Liver (tissue), 9 donors: Measurements from ENCODE around the gene SLC25A17. TPM values are rescaled to one million over a fixed set of nuclear protein-coding genes. Genes with fewer than 3 reads are reported as not detected.

Experiments used
- DNase-seq: peaks from one replicate; pipeline ENCODE4 v3.0.0-alpha.2; 2017; ENCODE audit warnings: low spot score
- H3K27ac ChIP-seq, 2 donors: one replicate each; pipeline ENCODE4 v1.7.0; 2013; ENCODE audit warnings: inconsistent platforms in 2 of 2, low read length in 2 of 2, control low read depth in 1 of 2, low read depth in 1 of 2, mild to moderate bottlenecking in 1 of 2
- H3K27me3 ChIP-seq, 4 donors: one replicate each; pipeline versions ENCODE4 v1.6.1 to v1.7.0; 2013; ENCODE audit warnings: low read length in 3 of 4, inconsistent platforms in 1 of 4, mild to moderate bottlenecking in 1 of 4, moderate library complexity in 1 of 4; ENCODE audit not compliant: control insufficient read depth in 4 of 4, insufficient read depth in 4 of 4
- H3K36me3 ChIP-seq, 4 donors: one replicate each; pipeline versions ENCODE4 v1.6.1 to v1.7.0; 2013; ENCODE audit warnings: low read length in 3 of 4, mild to moderate bottlenecking in 3 of 4, low read depth in 1 of 4, moderate library complexity in 1 of 4; ENCODE audit not compliant: control insufficient read depth in 4 of 4, insufficient read depth in 3 of 4
- H3K4me1 ChIP-seq, 4 donors: one replicate each; pipeline versions ENCODE4 v1.6.1 to v1.7.0; 2013; ENCODE audit warnings: low read length in 3 of 4, mild to moderate bottlenecking in 3 of 4, moderate library complexity in 1 of 4; ENCODE audit not compliant: control insufficient read depth in 4 of 4, insufficient read depth in 4 of 4
- H3K4me3 ChIP-seq, 3 donors: one replicate each; pipeline versions ENCODE4 v1.6.1 to v1.7.0; 2013; ENCODE audit warnings: low read length in 3 of 3, control low read depth in 1 of 3, low read depth in 1 of 3, mild to moderate bottlenecking in 1 of 3
- H3K9ac ChIP-seq, 2 donors: one replicate each; pipeline ENCODE4 v1.7.0; 2013; ENCODE audit warnings: low read length in 2 of 2, mild to moderate bottlenecking in 2 of 2, moderate library complexity in 2 of 2, control low read depth in 1 of 2, low read depth in 1 of 2
- H3K9me3 ChIP-seq, 4 donors: one replicate each; pipeline versions ENCODE4 v1.6.1 to v1.7.0; 2013; ENCODE audit warnings: low read length in 3 of 4; ENCODE audit not compliant: control insufficient read depth in 4 of 4
- EGR1 ChIP-seq, 2 donors: IDR thresholded peaks; 2 replicates each; pipeline ENCODE4 v1.6.1; 2016 to 2018; ENCODE audit warnings: antibody characterized with exemption in 2 of 2, low read depth in 2 of 2
- GABPA ChIP-seq, 2 donors: IDR thresholded peaks in 1 of 2; conservative IDR thresholded peaks in 1 of 2; 2 replicates each; pipeline ENCODE4 v1.6.1; 2016; ENCODE audit warnings: antibody characterized with exemption in 2 of 2, mild to moderate bottlenecking in 1 of 2, moderate library complexity in 1 of 2
- JUND ChIP-seq, 2 donors: IDR thresholded peaks; 2 replicates each; pipeline ENCODE4 v1.6.1; 2016; ENCODE audit warnings: antibody characterized with exemption in 2 of 2
- RAD21 ChIP-seq, 2 donors: IDR thresholded peaks; 2 replicates each; pipeline ENCODE4 v1.6.1; 2016; ENCODE audit warnings: antibody characterized with exemption in 2 of 2, mild to moderate bottlenecking in 2 of 2
- REST ChIP-seq: IDR thresholded peaks from 2 replicates; pipeline ENCODE4 v1.6.1; 2016; ENCODE audit warnings: antibody characterized with exemption, mild to moderate bottlenecking
- RXRA ChIP-seq, 2 donors: IDR thresholded peaks; 2 replicates each; pipeline ENCODE4 v1.6.1; 2017 to 2018; ENCODE audit warnings: antibody characterized with exemption in 2 of 2, mild to moderate bottlenecking in 1 of 2
- SP1 ChIP-seq: IDR thresholded peaks from 2 replicates; pipeline ENCODE4 v1.6.1; 2018; ENCODE audit warnings: antibody characterized with exemption, mild to moderate bottlenecking
- TAF1 ChIP-seq: conservative IDR thresholded peaks from 2 replicates; pipeline ENCODE4 v1.6.1; 2016; ENCODE audit warnings: antibody characterized with exemption, mild to moderate bottlenecking
- YY1 ChIP-seq: IDR thresholded peaks from 2 replicates; pipeline ENCODE4 v1.6.1; 2016; ENCODE audit warnings: antibody characterized with exemption, mild to moderate bottlenecking
- WGBS: extraction: QIAGEN DNeasy Blood & Tissue Kit; methylation state at CpG from one replicate; pipeline ENCODE4 v1.1.7; 2013; 5-methylcytosine and 5-hydroxymethylcytosine counted together
- polyA plus RNA-seq, 2 donors: library from polyadenylated mRNA; stranded (reverse) in 1 of 2; unstranded in 1 of 2; fragments of 200-250 nt in 1 of 2; fragments of >200 nt in 1 of 2; fragmentation: Nextera tagmentation in 1 of 2; extraction: Ambion mirVana in 1 of 2; gene quantifications; one replicate each; pipeline versions ENCODE4 v1.2.1 to v1.2.3, GENCODE V29; 2013 to 2015
- total RNA-seq, 2 donors: library from RNA; depleted of rRNA; stranded (reverse); fragments of >200 nt; gene quantifications; one replicate each; pipeline ENCODE4 v1.2.3, GENCODE V29; 2014
- TF ChIP-seq, protein P1 (sequence below): IDR thresholded peaks from 2 replicates; pipeline ENCODE4 v1.6.1; 2016; ENCODE audit warnings: antibody characterized with exemption
- TF ChIP-seq, protein P2 (sequence below): IDR thresholded peaks from 2 replicates; pipeline ENCODE4 v1.6.1; 2016; ENCODE audit warnings: antibody characterized with exemption
- donor health status: healthy.
- donor health status: healthy.
- donor health status: healthy.
- donor health status: healthy.
- donor health status: healthy.

The SLC25A17 gene
- total and polyA plus RNA-seq, 4 donors, result 7.3 to 17.5 (median 11.2) TPM

DNA sequence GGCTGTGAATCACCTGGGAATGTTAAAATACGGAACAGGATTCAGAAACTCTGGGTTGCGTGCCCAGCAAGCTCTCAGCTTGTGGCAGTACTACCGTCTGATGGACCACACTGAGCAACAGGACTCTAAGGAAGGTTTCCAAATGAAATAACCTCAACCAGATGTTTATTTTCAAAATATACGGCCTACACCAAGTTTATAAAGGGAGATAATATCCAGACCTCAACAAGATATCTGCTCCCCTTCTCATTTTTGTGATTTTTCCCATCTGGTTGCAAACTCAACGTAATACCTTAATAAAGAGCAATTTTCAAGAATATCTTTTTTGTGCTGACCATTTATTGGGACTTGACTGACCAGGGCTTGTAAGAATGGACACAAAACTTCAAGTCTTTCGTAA is 49.4 kb downstream of the SLC25A17 start:
- TF ChIP-seq, protein P1, sequence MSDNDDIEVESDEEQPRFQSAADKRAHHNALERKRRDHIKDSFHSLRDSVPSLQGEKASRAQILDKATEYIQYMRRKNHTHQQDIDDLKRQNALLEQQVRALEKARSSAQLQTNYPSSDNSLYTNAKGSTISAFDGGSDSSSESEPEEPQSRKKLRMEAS, result no peak
- no peak for TF ChIP-seq RXRA (IDR thresholded peaks at IDR 0.05)
- no peak for TF ChIP-seq SP1
- no peak for TF ChIP-seq YY1
- no peak for DNase-seq
- H3K27ac ChIP-seq, result no peak overlapping the region

GRCh38 chr22:40768206-40768605 is 50.9 kb downstream of the SLC25A17 start:
- no peak for DNase-seq
- Histone ChIP-seq H3K9me3 (no peaks in the 10 kb centered on the region), H3K36me3 (peaks cover 7 to 30% (median 18%) of the 10 kb centered on the region in 4 donors), H3K27me3 (no peaks in the 10 kb centered on the region), H3K27ac (no peak overlapping the region), H3K4me1 (no peaks in the 10 kb centered on the region), H3K4me3 (no peak overlapping the region), H3K9ac (no peak overlapping the region)
- 99% methylated on average over 1 of the region's 1 CpG for WGBS
- TF ChIP-seq RXRA (IDR thresholded peaks at IDR 0.05) (no peak), JUND (IDR thresholded peaks at IDR 0.05) (no peak), REST (no peak), EGR1 (IDR thresholded peaks at IDR 0.05; ENCODE audit: low read depth in 2 of 2) (no peak), TAF1 (no peak), RAD21 (IDR thresholded peaks at IDR 0.05) (no peak)
- TF ChIP-seq, protein P1, result no peak
- TF ChIP-seq, protein P2, sequence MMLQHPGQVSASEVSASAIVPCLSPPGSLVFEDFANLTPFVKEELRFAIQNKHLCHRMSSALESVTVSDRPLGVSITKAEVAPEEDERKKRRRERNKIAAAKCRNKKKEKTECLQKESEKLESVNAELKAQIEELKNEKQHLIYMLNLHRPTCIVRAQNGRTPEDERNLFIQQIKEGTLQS, result no peak

More for the DNA sequence above, 49.4 kb downstream of the SLC25A17 start:
- Histone ChIP-seq H3K36me3 (peaks cover 12 to 38% (median 22%) of the 10 kb centered on the region in 4 donors), H3K9ac (no peak overlapping the region), H3K27me3 (no peaks in the 10 kb centered on the region), H3K4me3 (no peak overlapping the region), H3K9me3 (no peaks in the 10 kb centered on the region), H3K4me1 (no peaks in the 10 kb centered on the region)
- WGBS, result 94% methylated on average over 6 of the region's 6 CpGs

- H3K4me1 ChIP-seq, result no peaks in the 10 kb centered on the region
- H3K9me3 ChIP-seq, result no peaks in the 10 kb centered on the region
- no peak overlapping the region for H3K4me3 ChIP-seq
- no peak overlapping the region for H3K27ac ChIP-seq
- H3K36me3 ChIP-seq, result peaks cover 5 to 20% (median 11%) of the 10 kb centered on the region in 4 donors
- DNase-seq, result no peak
- H3K27me3 ChIP-seq, result no peaks in the 10 kb centered on the region
- TF ChIP-seq GABPA (IDR thresholded peaks at IDR 0.05 in 1 of 2, conservative IDR thresholded peaks at IDR 0.05 in 1 of 2) (no peak), REST (no peak), YY1 (no peak), JUND (IDR thresholded peaks at IDR 0.05) (no peak)
- 96% methylated on average over 2 of the region's 2 CpGs for WGBS
- no peak overlapping the region for H3K9ac ChIP-seq
Measured at GRCh38 chr22:40766956-40767355, 52.2 kb downstream of the SLC25A17 start.
